Ovary (tissue), 3 donors: ENCODE data around the gene CDH20.

ENCODE experiments used
- EP300 ChIP-seq: sonication (generic); formaldehyde crosslinking; IDR thresholded peaks from one replicate; pipeline ENCODE4 v1.6.1; 2017; ENCODE audit warnings: antibody characterized with exemption
- POLR2A ChIP-seq: fragments of 450-650 bp; IDR thresholded peaks from one replicate; pipeline ENCODE4 v1.6.1; 2017; ENCODE audit warnings: antibody characterized with exemption, mild to moderate bottlenecking, moderate library complexity
- TF ChIP-seq, protein P1 (sequence below), 3 donors: fragments of 450-650 bp in 2 of 3; fragments of 200-600 bp in 1 of 3; IDR thresholded peaks; one replicate each; pipeline versions ENCODE4 v1.5.1 to v1.8.0; 2016 to 2022; ENCODE audit warnings: antibody characterized with exemption in 3 of 3, mild to moderate bottlenecking in 1 of 3
- donor health status: DM: no; HTN: no; CAD: no.

DNA sequence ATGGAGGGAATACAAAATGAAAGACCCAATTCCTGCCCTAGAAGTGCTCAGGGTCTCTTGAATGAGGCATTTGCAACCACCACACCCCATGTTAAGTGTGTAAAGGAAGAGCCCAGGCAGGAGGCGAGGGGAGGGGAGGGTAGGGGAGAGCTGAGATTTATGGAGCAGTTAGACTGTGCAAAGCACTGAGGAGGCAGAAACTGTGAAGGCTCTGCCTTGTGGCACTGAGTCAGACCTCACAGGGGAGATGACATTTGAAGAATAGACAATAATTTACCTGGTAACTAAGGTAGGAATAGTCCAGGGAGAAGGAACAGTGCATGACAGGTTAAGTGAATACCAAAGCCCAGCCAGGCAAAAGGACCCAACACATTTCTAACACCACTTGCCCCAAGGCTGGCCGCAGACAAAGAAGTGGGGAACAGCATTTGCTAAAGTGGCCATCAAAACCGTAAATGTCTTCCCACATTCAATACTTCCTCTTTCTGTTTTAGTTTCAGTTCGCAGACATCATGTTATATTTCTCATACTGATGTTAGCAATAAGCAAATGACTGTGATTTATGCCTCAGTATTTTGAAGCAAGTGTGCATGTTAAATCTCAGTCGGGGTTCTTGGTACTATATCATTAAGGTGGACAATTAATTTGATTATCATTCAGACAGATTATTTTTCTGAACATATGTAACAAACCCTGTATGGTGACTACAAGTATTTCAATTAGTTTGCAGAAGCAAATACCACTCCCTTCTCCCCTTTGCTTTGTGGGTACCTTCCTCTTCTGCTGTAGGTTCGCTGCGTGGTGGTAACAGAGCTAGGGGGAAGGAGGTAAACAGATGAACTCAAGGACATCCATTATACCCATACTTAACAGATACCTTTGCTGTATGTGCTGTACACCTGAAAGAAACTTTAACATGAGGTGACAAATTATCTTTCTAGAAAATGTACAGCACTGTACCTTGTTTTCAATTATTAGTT, 27.5 kb downstream of the CDH20 start:
- TF ChIP-seq, protein P1, sequence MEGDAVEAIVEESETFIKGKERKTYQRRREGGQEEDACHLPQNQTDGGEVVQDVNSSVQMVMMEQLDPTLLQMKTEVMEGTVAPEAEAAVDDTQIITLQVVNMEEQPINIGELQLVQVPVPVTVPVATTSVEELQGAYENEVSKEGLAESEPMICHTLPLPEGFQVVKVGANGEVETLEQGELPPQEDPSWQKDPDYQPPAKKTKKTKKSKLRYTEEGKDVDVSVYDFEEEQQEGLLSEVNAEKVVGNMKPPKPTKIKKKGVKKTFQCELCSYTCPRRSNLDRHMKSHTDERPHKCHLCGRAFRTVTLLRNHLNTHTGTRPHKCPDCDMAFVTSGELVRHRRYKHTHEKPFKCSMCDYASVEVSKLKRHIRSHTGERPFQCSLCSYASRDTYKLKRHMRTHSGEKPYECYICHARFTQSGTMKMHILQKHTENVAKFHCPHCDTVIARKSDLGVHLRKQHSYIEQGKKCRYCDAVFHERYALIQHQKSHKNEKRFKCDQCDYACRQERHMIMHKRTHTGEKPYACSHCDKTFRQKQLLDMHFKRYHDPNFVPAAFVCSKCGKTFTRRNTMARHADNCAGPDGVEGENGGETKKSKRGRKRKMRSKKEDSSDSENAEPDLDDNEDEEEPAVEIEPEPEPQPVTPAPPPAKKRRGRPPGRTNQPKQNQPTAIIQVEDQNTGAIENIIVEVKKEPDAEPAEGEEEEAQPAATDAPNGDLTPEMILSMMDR (IDR thresholded peaks at IDR 0.05): no peak
- TF ChIP-seq POLR2A (no peak), EP300 (no peak)
